ENCODE measurements around the gene SEMA3A.

Gene SEMA3A

GRCh38 chr7:83908526-83908925, 286.1 kb downstream of the SEMA3A start:
- no peak for DNase-seq
